DOHH2 (cell line): ENCODE results near the gene MOB1B.
A peak's percentile ranks its signal among the peaks of the same experiment; 100 is the strongest.

ENCODE experiments used
- H3F3A ChIP-seq: fragments of 200-600 bp; sonication (generic), shearing (Covaris generic); 2 replicates; pipeline ENCODE4 v1.6.0; 2016; ENCODE audit warnings: antibody characterized with exemption, mild to moderate bottlenecking; ENCODE audit not compliant: control insufficient read depth, insufficient read depth
- H3K27ac ChIP-seq: fragments of 200-600 bp; sonication (generic); 2 replicates; pipeline ENCODE4 v1.5.1; 2014; ENCODE audit warnings: low read depth, mild to moderate bottlenecking, low read length, moderate library complexity
- H3K27me3 ChIP-seq: fragments of 200-600 bp; sonication (generic); 2 replicates; pipeline ENCODE4 v1.6.1; 2014; ENCODE audit warnings: mild to moderate bottlenecking, low read length, mixed read lengths; ENCODE audit not compliant: control insufficient read depth
- H3K36me3 ChIP-seq: fragments of 200-600 bp; sonication (generic); 2 replicates; pipeline ENCODE4 v1.6.1; 2014; ENCODE audit warnings: mild to moderate bottlenecking, low read length, moderate library complexity, mixed read lengths; ENCODE audit not compliant: control insufficient read depth
- H3K4me1 ChIP-seq: fragments of 200-600 bp; sonication (generic); 2 replicates; pipeline ENCODE4 v1.6.1; 2014; ENCODE audit warnings: mild to moderate bottlenecking, low read length, mixed read lengths; ENCODE audit not compliant: control insufficient read depth
- H3K4me2 ChIP-seq: fragments of 200-600 bp; sonication (generic); 2 replicates; pipeline ENCODE4 v1.6.0; 2014; ENCODE audit warnings: mild to moderate bottlenecking, low read length, moderate library complexity
- H3K4me3 ChIP-seq: fragments of 200-600 bp; sonication (generic); 2 replicates; pipeline ENCODE4 v1.5.1; 2014; ENCODE audit warnings: mild to moderate bottlenecking, low read length, mixed read lengths
- H3K79me2 ChIP-seq: fragments of 200-600 bp; sonication (generic); 2 replicates; pipeline ENCODE4 v1.6.1; 2014; ENCODE audit warnings: mild to moderate bottlenecking, low read length, mixed read lengths; ENCODE audit not compliant: control insufficient read depth
- H3K9me2 ChIP-seq: fragments of 200-600 bp; sonication (generic); replicated peaks from 2 replicates; pipeline ENCODE4 v1.6.1; 2014; ENCODE audit warnings: mild to moderate bottlenecking, low read length, mixed read lengths; ENCODE audit not compliant: control insufficient read depth
- H3K9me3 ChIP-seq: fragments of 200-600 bp; sonication (generic); 2 replicates; pipeline ENCODE4 v1.6.1; 2014; ENCODE audit warnings: antibody characterized with exemption, low read length, mixed read lengths; ENCODE audit not compliant: control insufficient read depth, insufficient read depth
- H4K20me1 ChIP-seq: fragments of 200-600 bp; sonication (generic); 2 replicates; pipeline ENCODE4 v1.6.0; 2014; ENCODE audit warnings: low read depth, mild to moderate bottlenecking, antibody characterized with exemption, low read length, moderate library complexity; ENCODE audit not compliant: control insufficient read depth, insufficient read depth
- CTCF ChIP-seq: fragments of 200-600 bp; sonication (generic); IDR thresholded peaks from one replicate; pipeline ENCODE4 v1.5.1; 2014; ENCODE audit warnings: antibody characterized with exemption, mild to moderate bottlenecking, low read depth, low read length; ENCODE audit not compliant: poor library complexity, severe bottlenecking
- EZH2phosphoT487 ChIP-seq: fragments of 200-600 bp; sonication (generic); IDR thresholded peaks from 2 replicates; pipeline ENCODE4 v1.6.1; 2017; ENCODE audit warnings: borderline replicate concordance, mild to moderate bottlenecking, antibody characterized with exemption, low read length, moderate library complexity, mixed read lengths

Gene MOB1B

DNA sequence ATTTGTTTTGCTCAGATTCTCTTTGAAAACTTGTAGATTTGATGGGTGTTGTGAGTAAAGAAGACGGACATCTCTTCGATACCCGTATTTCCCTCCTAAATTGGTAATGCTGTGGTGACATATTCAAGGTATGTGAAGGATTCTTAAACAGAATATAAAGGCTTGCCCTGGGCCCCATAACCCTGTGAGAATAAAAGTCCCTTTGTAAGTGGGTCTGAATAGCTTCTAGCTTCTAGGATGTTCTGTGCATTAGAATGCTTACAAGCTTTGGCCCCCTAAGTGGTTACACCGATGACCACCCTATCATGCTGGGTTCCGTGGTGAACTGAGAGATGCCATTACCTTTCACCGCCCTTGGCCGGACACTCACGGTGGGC lies 574 bp upstream of the MOB1B start:
- Histone ChIP-seq H4K20me1 (no peaks in the 10 kb centered on the region), H3F3A (peaks cover 3% of the 10 kb centered on the region; the same call in 1 of the 2 replicates), H3K79me2 (peaks cover 48% of the 10 kb centered on the region), H3K9me3 (no peaks in the 10 kb centered on the region), H3K36me3 (peaks cover 17% of the 10 kb centered on the region), H3K27me3 (no peaks in the 10 kb centered on the region), H3K4me1 (peaks cover 36% of the 10 kb centered on the region), H3K4me3 (peak overlapping the region; percentile 75), H3K27ac (peak overlapping the region; percentile 43; the same call in 1 of the 2 replicates), H3K4me2 (peak overlapping the region; percentile 76), H3K9me2 (no peaks in the 10 kb centered on the region)
- TF ChIP-seq EZH2phosphoT487 (no peak), CTCF (no peak)

DNA sequence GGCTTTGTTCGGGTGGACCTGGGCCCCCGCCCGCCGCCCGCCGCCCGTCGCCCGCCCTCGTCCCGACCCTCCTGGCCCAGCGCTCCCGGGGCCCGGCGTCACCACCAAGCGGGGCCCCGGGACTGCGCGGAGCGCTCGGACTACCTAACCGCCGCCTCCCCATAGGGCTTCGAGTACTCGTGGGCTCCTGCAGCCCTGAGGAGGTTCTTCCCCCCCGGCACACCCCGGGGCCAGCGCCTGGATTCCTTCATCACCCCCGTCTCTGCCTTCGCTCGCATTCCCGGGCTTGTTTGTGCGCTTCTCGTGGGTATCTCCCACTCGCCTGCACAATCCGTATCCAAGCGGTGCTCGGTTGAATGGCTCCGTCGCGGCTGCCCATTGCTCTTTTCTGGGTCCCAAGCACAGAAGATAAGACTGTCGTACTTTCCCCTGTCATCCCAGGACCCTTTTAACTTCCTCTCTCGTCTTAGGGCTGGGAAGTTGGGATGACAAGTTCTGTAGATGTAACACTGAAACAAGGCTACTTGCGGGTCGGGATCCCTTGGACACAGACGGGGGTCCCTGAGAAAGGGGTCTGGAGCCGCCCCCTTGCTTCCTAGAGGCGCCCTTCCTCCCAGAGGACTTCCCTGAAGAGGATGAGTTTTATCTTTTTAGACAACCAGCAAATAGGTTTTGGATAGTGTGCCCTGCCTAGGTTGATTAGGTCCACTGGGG lies 565 bp downstream of the MOB1B start:
- Histone ChIP-seq H3F3A (peaks cover 3% of the 10 kb centered on the region; the same call in 1 of the 2 replicates), H3K4me2 (peak overlapping the region; percentile 76), H3K36me3 (peaks cover 22% of the 10 kb centered on the region), H3K27me3 (no peaks in the 10 kb centered on the region), H3K4me3 (peak overlapping the region; percentile 75), H3K9me2 (no peaks in the 10 kb centered on the region), H4K20me1 (no peaks in the 10 kb centered on the region), H3K9me3 (no peaks in the 10 kb centered on the region), H3K27ac (peak overlapping the region; percentile 43), H3K79me2 (peaks cover 59% of the 10 kb centered on the region), H3K4me1 (peaks cover 46% of the 10 kb centered on the region)
- TF ChIP-seq CTCF (peak; percentile 15), EZH2phosphoT487 (no peak)

DNA sequence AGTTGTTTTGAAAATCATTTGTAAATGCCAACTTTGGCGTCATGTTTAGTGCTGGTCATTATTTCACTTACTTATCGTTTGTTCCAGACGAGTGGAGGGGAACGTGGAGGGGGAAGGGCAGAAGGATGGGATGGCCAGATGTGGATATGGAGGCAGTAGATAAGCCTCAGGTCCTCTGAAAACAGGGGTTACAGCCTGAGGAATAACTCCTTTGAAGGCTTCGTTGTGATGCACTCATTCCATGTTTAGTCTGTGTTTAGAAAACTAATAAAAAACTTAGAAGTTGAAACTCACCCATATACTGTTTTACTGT lies 1.1 kb downstream of the MOB1B start:
- peaks cover 22% of the 10 kb centered on the region for H3K36me3 ChIP-seq
- H3K9me2 ChIP-seq = no peaks in the 10 kb centered on the region
- no peaks in the 10 kb centered on the region for H3K27me3 ChIP-seq
- peak overlapping the region; percentile 76 for H3K4me2 ChIP-seq
- peak overlapping the region; percentile 43; the same call in 1 of the 2 replicates for H3K27ac ChIP-seq
- H3K79me2 ChIP-seq = peaks cover 64% of the 10 kb centered on the region
- no peaks in the 10 kb centered on the region for H3K9me3 ChIP-seq
- no peaks in the 10 kb centered on the region for H4K20me1 ChIP-seq
- no peak for TF ChIP-seq CTCF
- peaks cover 47% of the 10 kb centered on the region for H3K4me1 ChIP-seq
- peaks cover 3% of the 10 kb centered on the region; the same call in 1 of the 2 replicates for H3F3A ChIP-seq
- H3K4me3 ChIP-seq = peak overlapping the region; percentile 75
